WI38 (cell line): ENCODE data around the gene SEC62.

Experiments used
- H3K4me3 ChIP-seq: 2 replicates; pipeline ENCODE4 v1.5.1; 2011; ENCODE audit warnings: low read depth, mild to moderate bottlenecking, control low read depth, low read length
- TF ChIP-seq, protein P1 (sequence below): IDR thresholded peaks from 2 replicates; pipeline ENCODE4 v1.5.1; 2012; ENCODE audit warnings: low read depth, mild to moderate bottlenecking, control low read depth, low read length

SEC62 gene

DNA sequence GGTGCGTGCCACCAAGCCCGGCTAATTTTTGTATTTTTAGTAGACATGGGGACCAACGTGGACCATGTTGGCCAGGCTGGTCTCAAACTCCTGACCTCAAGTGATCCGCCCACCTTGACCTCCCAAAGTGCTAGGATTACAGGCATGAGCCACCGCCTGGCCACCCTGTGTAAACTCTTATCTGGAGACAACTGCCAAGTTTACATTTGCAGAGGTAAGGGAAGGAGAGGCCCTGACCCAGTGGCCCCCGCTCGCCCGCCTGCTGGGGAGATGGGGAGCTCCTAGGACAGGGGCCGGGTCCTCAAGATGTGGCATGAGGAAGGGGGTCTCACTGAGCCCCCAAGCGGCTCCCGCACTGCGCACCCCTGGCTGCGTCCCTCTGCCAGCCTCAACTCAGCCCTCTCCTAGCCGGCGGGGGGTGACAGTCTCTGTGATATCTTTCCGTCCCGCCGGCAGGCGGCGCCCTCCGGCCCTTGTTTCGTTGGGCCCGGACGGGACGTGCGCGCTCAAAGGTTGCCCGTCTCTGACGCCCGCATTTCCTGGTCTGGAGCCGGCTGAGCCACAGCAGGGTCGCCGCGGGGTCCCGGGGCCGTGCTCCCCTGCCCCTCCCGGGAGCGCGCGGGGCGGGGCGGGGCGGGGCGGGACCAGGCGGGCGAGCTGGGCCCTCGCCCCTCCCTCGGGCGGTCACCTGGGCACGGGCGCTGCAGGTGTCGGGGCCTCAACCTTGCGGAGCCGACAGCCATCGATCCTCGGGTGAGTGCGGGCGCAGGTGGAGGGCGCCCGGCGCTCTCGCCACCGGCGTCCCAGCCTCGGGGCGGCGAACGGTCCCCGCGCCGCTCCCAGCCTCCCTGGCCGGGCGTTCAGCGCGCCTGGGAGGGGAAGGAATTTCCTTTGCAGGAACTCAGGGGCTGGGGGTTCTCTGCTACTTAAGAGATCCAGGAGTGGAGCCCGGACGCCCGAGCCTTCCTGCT, 71.1 kb downstream of the SEC62 start, which contains the start of gene GPR160:
Gene GPR160, plus strand, starts transcription at position 533 of the 971 bp plus-strand sequence. CDS start 45,978 bp downstream, outside the sequence.
- peak within 1 kb of the TSS; percentile 47 for H3K4me3 ChIP-seq
- TF ChIP-seq, protein P1, sequence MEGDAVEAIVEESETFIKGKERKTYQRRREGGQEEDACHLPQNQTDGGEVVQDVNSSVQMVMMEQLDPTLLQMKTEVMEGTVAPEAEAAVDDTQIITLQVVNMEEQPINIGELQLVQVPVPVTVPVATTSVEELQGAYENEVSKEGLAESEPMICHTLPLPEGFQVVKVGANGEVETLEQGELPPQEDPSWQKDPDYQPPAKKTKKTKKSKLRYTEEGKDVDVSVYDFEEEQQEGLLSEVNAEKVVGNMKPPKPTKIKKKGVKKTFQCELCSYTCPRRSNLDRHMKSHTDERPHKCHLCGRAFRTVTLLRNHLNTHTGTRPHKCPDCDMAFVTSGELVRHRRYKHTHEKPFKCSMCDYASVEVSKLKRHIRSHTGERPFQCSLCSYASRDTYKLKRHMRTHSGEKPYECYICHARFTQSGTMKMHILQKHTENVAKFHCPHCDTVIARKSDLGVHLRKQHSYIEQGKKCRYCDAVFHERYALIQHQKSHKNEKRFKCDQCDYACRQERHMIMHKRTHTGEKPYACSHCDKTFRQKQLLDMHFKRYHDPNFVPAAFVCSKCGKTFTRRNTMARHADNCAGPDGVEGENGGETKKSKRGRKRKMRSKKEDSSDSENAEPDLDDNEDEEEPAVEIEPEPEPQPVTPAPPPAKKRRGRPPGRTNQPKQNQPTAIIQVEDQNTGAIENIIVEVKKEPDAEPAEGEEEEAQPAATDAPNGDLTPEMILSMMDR, result peak; percentile 69

DNA sequence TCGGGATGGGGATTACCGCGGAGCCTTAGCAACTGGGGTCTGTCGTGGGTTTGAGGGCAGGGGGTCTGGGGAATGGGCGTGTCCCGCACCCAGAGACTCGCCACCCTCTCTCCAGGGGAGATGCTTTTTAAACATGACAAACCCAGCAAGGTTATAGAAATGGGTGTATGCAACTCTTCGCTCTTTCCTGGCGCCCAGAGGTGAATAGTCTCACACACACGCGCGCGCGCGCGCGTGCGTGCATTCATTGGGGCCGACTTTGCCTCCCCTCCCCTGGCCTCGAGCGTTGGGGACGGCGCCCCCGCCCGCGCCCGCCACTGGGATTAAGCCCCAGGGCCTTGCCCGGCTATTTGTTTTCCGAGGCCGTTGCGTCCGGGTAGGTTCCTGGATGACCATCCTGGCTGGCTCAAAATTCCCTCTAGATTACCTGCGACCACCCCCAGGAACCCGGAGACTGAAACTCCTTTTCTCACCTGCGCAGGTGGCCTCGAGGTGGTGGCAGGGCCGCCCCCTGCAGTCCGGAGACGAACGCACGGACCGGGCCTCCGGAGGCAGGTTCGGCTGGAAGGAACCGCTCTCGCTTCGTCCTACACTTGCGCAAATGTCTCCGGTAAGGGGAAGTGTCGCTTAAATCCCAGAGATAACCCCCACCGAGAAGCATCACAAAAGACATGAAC, 72.0 kb downstream of the SEC62 start:
- TF ChIP-seq, protein P1, result no peak
- peak overlapping the region; percentile 47 for H3K4me3 ChIP-seq

DNA sequence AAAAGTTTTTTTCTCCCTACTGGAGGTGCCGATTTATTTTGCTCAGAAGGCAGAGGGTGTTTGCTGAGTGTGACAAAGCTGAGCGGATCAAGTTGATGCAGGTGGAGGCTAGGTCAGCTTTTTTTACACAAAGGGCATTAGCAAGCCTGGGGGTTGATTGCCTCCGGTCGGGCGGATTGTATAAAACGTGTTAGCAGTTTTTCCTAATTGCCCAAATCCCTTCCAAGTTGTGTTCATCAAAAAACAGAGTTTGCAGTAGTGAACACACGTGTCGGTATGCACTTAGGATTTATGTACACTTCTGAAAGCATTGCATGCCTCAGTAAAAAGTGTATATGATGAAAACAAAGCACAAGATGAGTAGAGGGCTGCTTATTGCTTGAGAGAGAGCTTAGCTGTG, 73.8 kb downstream of the SEC62 start:
- no peak overlapping the region for H3K4me3 ChIP-seq
- TF ChIP-seq, protein P1, result no peak

DNA sequence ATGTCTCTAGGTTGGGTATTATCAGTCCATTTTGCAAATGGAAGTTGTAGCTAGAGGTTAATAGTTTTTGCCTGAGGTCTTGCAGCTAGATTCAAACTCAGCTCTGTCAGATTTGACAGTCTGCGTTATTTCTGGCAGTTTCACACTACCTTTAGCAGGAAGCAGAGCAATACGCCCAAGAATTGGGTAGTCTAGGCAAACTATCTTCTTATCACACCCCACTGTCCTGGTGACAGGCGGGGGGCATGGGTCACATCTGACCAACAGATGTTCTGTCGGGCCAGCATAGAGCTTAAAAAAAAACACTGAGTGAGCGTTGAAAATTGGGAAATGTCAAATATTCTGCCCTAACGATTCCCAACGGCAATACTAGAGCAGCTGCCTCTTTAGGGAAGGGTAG, 76.9 kb downstream of the SEC62 start:
- H3K4me3 ChIP-seq, result no peak overlapping the region
- TF ChIP-seq, protein P1, result no peak

DNA sequence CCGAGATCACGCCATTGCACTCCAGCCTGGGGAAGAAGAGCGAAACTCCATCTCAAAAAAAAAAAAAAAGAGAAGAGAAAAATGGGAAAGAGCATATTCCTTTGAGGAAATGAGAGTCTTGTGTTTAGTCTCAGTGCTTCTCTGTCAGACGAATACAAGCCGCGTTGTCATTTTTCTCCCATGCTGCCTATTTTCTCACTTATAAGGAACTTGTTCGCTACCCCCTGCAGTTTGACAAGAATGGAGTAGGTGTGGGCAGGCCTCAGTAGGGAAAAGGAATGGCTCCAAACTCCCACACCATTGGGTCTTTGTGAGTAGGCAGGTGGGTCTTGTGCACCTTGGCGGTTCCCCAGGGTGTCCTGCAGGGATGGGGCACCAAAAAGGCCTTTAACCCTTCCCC, 77.7 kb downstream of the SEC62 start:
- TF ChIP-seq, protein P1, result no peak
- no peak overlapping the region for H3K4me3 ChIP-seq

DNA sequence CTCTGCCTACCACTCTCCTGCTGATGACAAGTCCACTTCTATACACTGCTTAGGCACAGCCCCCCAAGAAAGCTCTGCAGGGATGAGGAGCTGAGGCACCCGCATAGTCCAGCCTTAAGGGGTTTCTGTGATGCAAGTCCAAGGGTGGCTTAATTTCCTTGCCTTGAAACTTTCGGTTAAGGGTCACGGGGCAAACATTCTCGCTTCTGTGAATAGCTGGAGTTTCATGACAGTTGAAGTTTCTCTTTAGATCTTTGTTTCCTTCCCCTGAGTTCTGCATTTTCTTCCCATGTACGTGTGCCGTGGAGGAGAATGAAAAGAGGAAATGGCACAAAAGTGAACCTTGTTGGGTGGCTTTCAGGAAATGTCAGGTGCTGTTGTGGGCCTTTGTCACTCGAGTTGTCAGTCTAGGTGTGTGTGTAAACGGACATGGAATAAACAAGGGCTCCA, 78.2 kb downstream of the SEC62 start:
- TF ChIP-seq, protein P1, result no peak
- no peak overlapping the region for H3K4me3 ChIP-seq
